ENCODE measurements around the gene ASIC3.
"Not testable (repeated sequence)": the region's sequence is repeated elsewhere in the genome, so short reads cannot be mapped to it uniquely, and the experiment has no call there.

ASIC3 gene

GRCh38 chr7:151013733-151014497 lies 34.4 kb upstream of the ASIC3 start:
- peak; percentile 59 for DNase-seq (ENCODE audit: low read depth)

GRCh38 chr7:151014950-151015349 lies 33.4 kb upstream of the ASIC3 start:
- DNase-seq (ENCODE audit: low read depth), result no peak

DNA sequence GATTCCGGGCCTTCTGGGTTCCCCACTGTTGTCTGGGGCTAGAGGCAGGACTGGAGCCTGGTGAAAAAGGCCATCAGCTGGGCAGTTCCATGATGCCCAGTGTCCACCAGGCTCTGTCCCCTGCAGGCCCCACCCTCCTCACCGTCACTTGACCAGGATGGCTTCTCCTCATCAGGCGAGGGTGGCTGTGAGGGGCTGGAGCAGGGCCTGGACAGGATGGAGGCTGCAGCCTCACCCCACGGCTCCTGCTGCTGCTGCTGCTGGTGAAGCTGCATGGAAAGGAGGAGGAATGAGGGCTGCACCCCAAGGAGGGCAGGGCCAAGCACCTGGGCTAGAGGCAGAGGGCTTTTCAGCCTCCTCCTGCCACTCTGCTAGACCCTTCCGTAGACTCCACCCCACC lies 32.4 kb upstream of the ASIC3 start:
- DNase-seq (ENCODE audit: low read depth), result no peak

GRCh38 chr7:151016505-151016904 lies 31.8 kb upstream of the ASIC3 start:
- no peak for DNase-seq (ENCODE audit: low read depth)

GRCh38 chr7:151016942-151017341 lies 31.4 kb upstream of the ASIC3 start:
- no peak for DNase-seq (ENCODE audit: low read depth)

DNA sequence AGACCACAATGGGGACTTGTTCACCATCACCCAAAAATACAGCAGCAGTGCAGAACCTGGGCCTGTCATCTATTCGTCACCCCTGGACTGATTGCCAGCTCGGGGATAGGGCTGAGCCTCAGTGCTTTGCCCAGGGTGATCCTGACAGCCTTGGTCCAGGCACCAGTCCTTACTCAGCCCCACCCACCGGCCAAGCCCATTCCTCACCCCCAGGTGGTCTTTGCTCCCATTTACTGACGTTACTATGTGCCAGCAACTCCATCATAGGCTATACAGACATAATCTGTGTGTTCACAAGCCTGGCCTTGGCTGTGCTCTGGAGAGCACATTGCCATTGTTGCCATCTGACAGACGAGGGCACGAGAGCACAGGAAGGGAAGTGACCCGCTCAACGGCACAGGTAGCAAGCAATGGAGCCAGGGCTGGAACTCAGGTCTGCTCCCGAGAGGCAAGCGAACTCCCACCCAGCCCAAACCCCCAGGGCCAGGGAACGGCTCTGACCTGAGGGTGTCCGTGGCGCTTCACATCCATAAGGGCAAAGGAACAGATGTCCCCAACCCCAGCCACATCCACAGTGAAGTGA lies 30.9 kb upstream of the ASIC3 start:
- DNase-seq (ENCODE audit: low read depth), result no peak

- peak; percentile 69 for DNase-seq (ENCODE audit: low read depth)
These were observed 30.3 kb upstream of the ASIC3 start for GRCh38 chr7:151017953-151018420.

- DNase-seq (ENCODE audit: low read depth), result no peak
These were observed 29.8 kb upstream of the ASIC3 start for GRCh38 chr7:151018421-151019129.

DNA sequence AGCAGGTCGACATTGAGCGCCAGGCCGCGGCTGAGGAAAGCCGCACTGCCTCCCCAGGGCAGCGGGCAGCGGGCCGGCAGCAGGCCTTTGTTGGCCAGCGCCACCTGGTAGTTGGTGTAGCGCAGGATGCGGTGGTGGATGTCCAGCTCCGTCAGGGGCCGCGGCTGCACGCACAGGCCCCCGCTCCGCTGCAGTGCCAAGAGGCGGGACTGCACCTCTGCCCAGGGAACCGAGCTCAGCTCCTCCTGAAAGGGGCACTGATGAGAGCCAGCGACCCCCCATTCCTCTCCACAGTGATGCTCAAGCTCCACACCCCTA lies 29.2 kb upstream of the ASIC3 start:
- no peak for DNase-seq (ENCODE audit: low read depth)

DNA sequence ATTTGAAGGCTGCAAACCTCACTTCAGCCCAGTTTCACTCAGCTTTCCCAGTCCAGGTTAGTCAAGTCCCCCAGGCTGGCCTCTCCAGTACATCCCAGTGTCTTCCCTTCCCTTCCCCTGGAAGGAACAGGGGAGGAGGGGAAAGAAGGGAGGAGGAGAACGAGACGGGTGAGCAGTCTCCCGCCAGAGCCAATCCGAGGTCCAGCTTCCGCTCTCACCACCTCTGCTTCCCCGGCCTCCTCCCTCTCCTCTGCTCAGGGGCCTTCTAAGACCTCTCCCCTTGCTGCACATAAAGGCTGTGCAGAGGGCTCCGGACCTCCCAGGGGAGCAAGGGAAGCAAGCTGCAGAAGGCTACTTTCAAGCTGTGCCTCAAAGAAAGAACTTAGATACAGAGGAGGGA lies 28.1 kb upstream of the ASIC3 start:
- no peak for DNase-seq (ENCODE audit: low read depth)

- DNase-seq (ENCODE audit: low read depth), result no peak
These were observed 25.1 kb upstream of the ASIC3 start for GRCh38 chr7:151023232-151023631.

- no peak for DNase-seq (ENCODE audit: low read depth)
These were observed 23.8 kb upstream of the ASIC3 start, which contains the start of gene ATG9B for GRCh38 chr7:151024435-151025056. Gene ATG9B (minus strand): TSS chr7:151024494. CDS start chr7:151024423, 71 bp downstream.

- DNase-seq (ENCODE audit: low read depth), result no peak
These were observed 22.2 kb upstream of the ASIC3 start for GRCh38 chr7:151025924-151026671.

DNA sequence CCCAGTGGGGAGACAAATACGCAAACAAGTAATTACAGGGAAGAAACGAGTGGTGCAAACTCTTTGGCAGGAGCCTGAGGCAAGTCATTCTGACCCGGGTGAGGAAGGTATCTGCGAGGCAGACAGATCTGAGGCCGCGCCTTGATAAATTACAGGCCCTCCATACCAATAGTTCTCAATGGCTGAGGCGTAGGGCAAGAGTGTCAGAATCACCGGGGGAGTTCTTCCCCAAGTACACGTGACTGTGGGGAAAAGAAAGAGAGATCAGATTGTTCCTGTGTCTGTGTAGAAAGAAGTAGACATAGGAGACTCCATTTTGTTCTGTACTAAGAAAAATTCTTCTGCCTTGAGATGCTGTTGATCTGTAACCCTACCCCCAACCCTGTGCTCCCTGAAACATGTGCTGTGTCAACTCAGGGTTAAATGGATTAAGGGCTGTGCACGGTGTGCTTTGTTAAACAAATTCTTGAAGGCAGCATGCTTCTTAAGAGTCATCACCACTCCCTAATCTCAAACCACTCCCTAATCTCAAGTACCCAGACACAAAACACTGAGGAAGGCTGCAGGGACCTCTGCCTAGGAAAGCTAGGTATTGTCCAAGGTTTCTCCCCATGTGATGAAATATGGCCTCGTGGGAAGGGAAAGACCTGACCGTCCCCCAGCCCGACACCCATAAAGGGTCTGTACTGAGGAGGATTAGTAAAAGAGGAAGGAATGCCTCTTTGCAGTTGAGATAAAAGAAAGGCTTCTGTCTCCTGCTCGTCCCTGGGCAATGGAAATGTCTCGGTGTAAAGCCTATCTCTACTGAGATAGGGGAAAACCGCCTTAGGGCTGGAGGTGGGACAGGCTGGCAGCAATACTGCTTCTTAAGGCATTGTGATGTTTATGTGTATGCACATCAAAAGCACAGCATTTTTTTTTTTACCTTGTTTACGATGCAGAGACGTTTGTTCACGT lies 21.3 kb upstream of the ASIC3 start:
- DNase-seq (ENCODE audit: low read depth), result not testable (repeated sequence)

GRCh38 chr7:151027728-151028130 lies 20.6 kb upstream of the ASIC3 start:
- DNase-seq (ENCODE audit: low read depth), result not testable (repeated sequence)

GRCh38 chr7:151028131-151028947 lies 20.0 kb upstream of the ASIC3 start, which contains the start of gene ABCB8:
Gene ABCB8 (plus strand): TSS chr7:151028450. CDS start chr7:151028516, 66 bp downstream.
- peak; percentile 94 for DNase-seq (ENCODE audit: low read depth)

DNA sequence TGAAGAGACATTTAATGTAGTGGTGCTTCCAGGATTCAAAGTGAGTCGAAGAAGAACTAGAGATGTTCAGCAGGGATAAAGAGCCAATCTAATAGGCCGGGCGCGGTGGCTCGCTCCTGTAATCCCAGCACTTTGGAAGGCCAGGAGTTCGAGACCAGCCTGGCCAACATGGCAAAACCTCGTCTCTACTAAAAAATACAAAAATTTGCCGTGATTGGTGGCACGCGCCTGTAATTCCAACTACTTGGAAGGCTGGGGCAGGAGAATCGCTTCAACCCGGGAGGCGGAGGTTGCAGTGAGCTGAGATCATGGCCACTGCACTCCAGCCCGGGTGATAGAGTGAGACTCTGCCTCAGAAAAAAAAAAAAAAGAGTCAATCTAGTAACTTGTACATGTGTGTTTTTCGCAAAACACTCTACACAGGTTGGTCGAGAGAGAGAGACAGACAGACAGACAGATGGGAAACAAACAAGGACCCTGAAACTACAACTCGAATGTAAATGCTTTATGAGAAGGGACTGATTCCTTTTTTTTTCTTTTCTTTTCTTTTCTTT lies 19.3 kb upstream of the ASIC3 start:
- no peak for DNase-seq (ENCODE audit: low read depth)

DNA sequence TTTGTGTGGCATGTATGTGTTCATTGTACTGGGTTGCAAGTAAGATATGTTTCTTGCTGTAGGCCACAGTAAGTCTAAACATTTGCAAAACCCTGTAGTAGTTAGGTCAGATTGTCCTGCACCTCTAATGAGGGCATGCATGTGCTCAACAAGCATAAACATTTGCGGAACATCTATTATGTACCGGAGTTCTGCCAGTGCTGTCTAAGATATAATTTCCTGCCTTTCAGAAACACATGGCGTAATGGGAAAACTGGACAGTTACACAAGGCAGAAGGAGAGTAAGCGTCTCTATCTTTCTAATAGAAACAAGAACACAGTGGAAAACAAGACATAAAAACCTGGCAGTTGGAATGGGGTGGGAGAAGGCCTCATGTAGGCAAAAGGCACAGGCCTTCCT lies 17.3 kb upstream of the ASIC3 start:
- DNase-seq (ENCODE audit: low read depth), result no peak
